ENCODE measurements around the gene NXF3.

DNA sequence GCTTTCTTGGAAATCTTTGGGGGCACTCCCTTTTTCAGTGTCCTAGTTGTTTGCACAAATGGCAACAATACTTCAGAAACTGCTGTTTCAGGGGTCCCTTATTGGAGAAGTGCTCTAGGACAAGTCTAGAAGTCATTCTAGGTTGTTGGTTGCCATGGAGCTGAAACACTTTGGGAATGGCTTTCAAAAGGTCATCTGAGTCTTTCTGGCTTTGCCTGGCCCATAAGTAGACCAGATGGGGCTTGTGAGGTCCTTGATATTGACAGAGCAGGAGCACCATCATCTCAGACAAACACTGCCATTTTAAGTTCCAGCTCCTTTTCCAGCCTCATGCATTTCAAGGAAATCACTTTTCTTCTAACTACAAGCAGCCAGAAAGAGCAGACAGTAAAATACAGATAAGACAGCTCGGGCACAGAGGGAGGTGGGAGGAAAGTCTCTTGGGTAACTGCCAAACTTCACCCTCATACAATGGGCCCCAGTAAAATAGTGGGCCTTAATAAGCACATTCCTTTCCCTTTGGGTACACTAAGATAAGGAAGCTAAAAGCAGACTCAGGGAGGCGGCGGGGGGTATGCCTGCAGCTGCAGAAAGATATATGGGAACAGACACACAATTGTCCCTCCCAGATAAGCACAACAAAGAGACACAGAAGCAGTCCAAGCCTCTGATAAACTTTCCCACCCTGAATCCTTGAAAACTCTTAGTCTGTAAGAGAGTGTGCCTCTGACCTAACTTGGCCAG lies 8.5 kb upstream of the NXF3 start:
- TF ChIP-seq, protein P1, sequence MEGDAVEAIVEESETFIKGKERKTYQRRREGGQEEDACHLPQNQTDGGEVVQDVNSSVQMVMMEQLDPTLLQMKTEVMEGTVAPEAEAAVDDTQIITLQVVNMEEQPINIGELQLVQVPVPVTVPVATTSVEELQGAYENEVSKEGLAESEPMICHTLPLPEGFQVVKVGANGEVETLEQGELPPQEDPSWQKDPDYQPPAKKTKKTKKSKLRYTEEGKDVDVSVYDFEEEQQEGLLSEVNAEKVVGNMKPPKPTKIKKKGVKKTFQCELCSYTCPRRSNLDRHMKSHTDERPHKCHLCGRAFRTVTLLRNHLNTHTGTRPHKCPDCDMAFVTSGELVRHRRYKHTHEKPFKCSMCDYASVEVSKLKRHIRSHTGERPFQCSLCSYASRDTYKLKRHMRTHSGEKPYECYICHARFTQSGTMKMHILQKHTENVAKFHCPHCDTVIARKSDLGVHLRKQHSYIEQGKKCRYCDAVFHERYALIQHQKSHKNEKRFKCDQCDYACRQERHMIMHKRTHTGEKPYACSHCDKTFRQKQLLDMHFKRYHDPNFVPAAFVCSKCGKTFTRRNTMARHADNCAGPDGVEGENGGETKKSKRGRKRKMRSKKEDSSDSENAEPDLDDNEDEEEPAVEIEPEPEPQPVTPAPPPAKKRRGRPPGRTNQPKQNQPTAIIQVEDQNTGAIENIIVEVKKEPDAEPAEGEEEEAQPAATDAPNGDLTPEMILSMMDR (IDR thresholded peaks at IDR 0.05; ENCODE audit: low read depth, low read length, missing input control): no peak
- no peak for TF ChIP-seq EGR1 (IDR thresholded peaks at IDR 0.05; ENCODE audit: low read depth in 2 of 2)
- TF ChIP-seq, protein P2, sequence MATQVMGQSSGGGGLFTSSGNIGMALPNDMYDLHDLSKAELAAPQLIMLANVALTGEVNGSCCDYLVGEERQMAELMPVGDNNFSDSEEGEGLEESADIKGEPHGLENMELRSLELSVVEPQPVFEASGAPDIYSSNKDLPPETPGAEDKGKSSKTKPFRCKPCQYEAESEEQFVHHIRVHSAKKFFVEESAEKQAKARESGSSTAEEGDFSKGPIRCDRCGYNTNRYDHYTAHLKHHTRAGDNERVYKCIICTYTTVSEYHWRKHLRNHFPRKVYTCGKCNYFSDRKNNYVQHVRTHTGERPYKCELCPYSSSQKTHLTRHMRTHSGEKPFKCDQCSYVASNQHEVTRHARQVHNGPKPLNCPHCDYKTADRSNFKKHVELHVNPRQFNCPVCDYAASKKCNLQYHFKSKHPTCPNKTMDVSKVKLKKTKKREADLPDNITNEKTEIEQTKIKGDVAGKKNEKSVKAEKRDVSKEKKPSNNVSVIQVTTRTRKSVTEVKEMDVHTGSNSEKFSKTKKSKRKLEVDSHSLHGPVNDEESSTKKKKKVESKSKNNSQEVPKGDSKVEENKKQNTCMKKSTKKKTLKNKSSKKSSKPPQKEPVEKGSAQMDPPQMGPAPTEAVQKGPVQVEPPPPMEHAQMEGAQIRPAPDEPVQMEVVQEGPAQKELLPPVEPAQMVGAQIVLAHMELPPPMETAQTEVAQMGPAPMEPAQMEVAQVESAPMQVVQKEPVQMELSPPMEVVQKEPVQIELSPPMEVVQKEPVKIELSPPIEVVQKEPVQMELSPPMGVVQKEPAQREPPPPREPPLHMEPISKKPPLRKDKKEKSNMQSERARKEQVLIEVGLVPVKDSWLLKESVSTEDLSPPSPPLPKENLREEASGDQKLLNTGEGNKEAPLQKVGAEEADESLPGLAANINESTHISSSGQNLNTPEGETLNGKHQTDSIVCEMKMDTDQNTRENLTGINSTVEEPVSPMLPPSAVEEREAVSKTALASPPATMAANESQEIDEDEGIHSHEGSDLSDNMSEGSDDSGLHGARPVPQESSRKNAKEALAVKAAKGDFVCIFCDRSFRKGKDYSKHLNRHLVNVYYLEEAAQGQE (IDR thresholded peaks at IDR 0.05): no peak
- TF ChIP-seq TAF1 (conservative IDR thresholded peaks at IDR 0.05): no peak
- TF ChIP-seq, protein P3, sequence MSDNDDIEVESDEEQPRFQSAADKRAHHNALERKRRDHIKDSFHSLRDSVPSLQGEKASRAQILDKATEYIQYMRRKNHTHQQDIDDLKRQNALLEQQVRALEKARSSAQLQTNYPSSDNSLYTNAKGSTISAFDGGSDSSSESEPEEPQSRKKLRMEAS (IDR thresholded peaks at IDR 0.05): no peak
- TF ChIP-seq, protein P4, sequence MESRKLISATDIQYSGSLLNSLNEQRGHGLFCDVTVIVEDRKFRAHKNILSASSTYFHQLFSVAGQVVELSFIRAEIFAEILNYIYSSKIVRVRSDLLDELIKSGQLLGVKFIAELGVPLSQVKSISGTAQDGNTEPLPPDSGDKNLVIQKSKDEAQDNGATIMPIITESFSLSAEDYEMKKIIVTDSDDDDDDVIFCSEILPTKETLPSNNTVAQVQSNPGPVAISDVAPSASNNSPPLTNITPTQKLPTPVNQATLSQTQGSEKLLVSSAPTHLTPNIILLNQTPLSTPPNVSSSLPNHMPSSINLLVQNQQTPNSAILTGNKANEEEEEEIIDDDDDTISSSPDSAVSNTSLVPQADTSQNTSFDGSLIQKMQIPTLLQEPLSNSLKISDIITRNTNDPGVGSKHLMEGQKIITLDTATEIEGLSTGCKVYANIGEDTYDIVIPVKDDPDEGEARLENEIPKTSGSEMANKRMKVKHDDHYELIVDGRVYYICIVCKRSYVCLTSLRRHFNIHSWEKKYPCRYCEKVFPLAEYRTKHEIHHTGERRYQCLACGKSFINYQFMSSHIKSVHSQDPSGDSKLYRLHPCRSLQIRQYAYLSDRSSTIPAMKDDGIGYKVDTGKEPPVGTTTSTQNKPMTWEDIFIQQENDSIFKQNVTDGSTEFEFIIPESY (IDR thresholded peaks at IDR 0.05): no peak
- no peak for TF ChIP-seq NR2F2 (IDR thresholded peaks at IDR 0.05)
- TF ChIP-seq GABPA (IDR thresholded peaks at IDR 0.05 in 1 of 2, conservative IDR thresholded peaks at IDR 0.05 in 1 of 2): no peak
- TF ChIP-seq RAD21 (IDR thresholded peaks at IDR 0.05): no peak
- no peak for TF ChIP-seq SP1 (IDR thresholded peaks at IDR 0.05)
- no peak for TF ChIP-seq RXRA (IDR thresholded peaks at IDR 0.05)
- no peak for TF ChIP-seq YY1 (IDR thresholded peaks at IDR 0.05)
- no peak for TF ChIP-seq FOXA1 (IDR thresholded peaks at IDR 0.05)
- TF ChIP-seq JUND (IDR thresholded peaks at IDR 0.05): no peak

Data from liver (tissue), 3 donors.